ENCODE measurements around the gene PIK3C2G.
A peak's percentile ranks its signal among the peaks of the same experiment; 100 is the strongest.

PIK3C2G gene

GRCh38 chr12:18416412-18416811 is 155.1 kb downstream of the PIK3C2G start:
- no peak for DNase-seq (ENCODE audit: low spot score)

DNA sequence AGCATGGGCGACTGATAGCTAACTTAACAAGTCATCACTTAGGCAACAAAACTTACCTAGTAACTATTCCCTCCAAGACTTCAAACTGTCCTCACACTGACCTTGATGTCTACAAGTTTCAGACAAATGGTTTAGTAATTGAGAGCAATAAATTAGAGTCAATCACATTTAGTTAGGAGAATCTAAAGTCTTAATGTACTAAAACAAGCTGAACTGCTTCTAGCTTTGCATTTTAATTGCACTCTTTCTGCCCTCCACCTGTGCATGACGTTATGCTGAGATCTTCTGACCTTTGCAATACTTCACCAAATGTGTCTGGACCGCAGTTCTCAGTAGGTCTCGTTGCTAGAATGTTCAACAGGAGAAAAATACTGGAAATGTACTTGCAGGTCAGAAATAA is 158.0 kb downstream of the PIK3C2G start:
- DNase-seq (ENCODE audit: low spot score), result no peak

GRCh38 chr12:18421867-18422266 is 160.5 kb downstream of the PIK3C2G start:
- DNase-seq (ENCODE audit: low spot score), result no peak

DNA sequence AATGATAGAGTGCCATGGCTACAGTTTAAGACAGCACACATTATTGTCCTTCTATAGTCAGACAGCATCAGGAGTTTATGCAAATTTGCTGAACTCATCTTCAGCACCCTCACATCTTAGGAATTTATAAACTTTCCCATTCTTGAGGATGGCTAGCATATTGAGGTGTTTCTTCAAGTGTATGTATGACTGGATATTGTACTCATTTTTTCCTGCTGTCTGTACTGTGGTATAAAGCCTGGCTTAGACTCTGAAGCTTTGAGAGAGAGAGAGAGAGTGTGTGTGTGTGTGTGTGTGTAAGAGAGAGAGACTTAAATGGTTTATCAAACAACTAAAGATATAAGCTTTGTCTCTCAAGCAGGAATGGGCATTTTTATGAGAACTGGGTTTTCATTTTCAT is 161.6 kb downstream of the PIK3C2G start:
- DNase-seq (ENCODE audit: low spot score), result no peak

- DNase-seq (ENCODE audit: low spot score), result no peak
Observed at GRCh38 chr12:18424857-18425256, 163.5 kb downstream of the PIK3C2G start.

DNA sequence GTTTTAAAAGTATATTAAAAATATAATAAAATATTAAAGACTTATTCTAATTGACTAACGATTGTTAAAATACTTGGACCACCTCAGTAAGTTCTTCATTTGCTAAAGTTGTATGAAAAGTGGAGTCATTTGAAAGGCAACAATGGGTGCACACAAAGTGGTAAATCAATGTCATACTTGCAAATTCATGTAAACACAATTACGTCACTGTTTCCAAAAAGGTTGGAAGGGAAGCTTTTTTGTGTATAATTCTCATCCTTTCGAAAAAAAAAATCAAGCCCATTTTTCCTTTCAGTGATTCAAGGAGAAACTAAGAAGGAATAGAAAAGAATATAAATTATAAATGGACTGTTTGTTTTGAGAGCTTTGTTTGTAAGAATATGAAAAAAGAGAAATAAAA is 166.2 kb downstream of the PIK3C2G start:
- no peak for DNase-seq (ENCODE audit: low spot score)

DNA sequence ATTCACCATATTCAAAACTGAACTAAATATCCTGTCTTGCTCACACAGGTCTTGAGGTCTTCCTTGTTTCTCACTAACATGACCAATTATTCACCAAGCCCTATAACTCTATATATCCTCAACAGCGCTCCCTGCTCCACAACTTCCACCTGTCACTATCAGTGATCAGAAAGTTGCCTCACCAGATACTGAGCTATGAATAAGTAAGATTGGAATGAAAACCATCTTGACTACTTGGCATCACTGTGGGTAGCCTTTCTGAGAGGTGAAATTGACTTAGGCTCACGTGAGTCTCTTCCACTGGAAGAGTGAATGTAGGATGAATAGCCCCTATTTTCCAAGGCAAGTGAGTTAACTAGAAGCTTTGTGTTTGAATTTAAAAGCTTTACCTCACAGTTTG is 167.1 kb downstream of the PIK3C2G start:
- DNase-seq (ENCODE audit: low spot score), result no peak

DNA sequence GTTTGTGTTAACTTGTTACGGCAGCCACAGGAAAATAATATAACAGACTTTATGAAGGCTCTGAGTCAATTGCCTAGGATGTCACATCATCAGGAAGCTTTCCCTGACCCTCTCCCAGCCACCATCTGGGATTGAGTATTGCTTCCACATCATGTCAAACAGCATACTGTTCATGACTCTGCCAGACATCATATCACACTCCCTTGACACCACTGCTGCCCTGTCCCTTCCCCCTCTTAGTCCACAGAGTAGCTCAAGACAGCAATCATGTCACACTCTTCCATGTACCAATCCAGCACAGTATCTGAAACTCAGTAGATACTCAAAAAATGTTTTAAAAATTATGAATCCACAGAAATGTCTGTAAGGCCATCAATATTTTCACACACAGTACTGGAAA is 168.0 kb downstream of the PIK3C2G start:
- no peak for DNase-seq (ENCODE audit: low spot score)

GRCh38 chr12:18430425-18431048 is 169.2 kb downstream of the PIK3C2G start:
- peak; percentile 36 for DNase-seq (ENCODE audit: low spot score)

- no peak for DNase-seq (ENCODE audit: low spot score)
Observed at GRCh38 chr12:18431771-18432170, 170.5 kb downstream of the PIK3C2G start.

GRCh38 chr12:18432206-18432605 is 170.9 kb downstream of the PIK3C2G start:
- DNase-seq (ENCODE audit: low spot score), result no peak

DNA sequence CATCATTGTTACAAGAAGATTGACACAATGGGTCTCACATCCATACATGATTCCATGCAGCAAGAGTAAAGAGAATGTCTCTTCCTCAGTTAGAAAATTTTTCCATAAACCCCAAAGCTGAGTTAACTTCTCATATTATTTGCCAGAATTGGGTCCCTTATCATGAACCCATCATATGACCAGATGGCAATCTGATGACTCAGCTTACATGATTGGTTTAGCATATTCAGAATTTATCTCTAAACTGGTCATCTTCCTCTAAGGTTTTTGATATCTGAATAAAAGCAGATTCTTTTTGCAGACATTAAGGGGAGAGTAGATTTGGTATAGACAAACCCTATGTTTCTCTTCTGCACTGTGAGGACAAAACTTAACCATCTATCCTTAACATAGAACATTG is 174.9 kb downstream of the PIK3C2G start:
- DNase-seq (ENCODE audit: low spot score), result no peak

DNA sequence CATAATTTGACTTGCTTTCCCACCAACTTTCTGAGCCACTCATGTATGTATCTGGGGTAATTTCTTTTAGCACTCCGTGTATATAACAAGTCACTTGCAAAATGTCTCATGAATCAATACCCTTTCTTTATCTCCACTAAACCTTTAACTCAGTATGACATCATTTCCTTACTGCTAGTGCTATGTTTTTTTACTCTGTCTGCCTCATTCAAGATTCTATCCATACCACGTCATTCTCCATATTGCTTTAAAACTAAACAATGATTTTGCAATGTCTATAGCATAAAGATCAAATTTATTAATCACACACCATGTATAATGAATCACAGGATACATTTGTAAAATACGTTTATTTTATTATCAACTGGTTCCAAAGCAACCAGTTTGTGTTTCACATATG is 178.2 kb downstream of the PIK3C2G start:
- no peak for DNase-seq (ENCODE audit: low spot score)

- no peak for DNase-seq (ENCODE audit: low spot score)
Observed at GRCh38 chr12:18443768-18444437, 182.6 kb downstream of the PIK3C2G start.

DNA sequence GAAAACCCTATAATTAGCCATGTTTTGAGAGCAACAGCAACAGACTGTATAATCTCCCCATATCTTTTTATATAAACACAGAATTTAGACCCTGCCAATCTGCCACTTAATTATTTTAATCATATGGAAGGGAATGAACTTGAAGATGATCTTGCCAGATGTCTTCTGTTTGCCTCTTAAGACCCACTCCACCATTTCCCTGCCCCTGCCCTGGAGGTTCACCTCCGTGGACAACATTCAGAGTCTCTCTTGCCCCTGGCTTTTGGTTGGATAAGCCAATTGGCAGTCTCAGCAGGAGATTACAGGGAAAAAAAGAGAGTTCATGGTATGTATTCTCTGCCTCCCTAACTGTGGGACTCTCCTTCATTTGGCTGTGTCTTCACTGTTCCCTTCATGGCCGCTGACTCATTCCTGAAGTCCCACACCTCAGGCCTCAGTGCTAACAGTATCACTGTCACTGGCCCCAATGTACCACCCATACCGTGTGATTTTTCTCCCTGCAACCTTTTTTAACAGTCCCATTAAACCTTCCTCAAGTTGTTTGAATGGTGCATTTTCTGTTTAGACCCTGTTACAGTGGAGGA is 184.8 kb downstream of the PIK3C2G start:
- no peak for DNase-seq (ENCODE audit: low spot score)

DNA sequence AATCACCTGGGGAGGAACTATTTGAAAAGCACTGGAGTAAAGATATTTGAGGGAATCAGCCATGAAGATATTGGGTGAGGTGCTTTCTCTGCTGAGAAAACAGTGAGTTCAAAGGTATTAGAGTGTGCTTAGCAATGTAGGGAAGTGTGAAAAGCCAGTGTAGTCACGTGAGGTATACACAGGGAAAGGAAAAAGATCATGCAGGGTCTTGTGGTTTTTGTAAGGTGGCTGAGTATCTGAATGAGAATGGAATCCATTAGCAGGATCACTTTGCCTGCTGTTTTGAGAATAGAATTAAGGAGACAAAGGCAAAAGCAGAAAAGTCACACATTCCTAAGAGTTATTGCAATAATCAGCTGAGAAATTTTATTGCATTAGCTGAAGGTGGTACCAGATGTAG is 193.0 kb downstream of the PIK3C2G start:
- DNase-seq (ENCODE audit: low spot score), result no peak

- no peak for DNase-seq (ENCODE audit: low spot score)
Observed at GRCh38 chr12:18456344-18456743, 195.0 kb downstream of the PIK3C2G start.

DNA sequence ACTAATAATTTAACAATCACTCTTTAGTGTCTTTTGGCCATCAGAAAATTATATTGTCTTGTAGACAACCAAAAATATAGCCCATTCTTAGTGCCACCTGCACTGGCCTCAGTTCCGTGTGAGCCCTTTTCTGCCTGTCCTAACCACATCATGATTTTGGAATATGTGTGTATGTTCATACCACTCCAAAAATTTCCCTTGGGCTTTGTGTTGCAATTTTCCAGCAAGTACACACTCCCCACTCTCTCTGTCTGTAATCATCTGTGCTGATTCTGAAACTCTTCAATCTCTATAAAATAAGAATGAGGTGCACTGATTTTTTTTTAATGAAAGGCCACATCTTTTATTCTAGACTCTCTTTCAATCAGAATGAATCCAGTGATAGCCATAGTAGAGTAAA is 196.0 kb downstream of the PIK3C2G start:
- DNase-seq (ENCODE audit: low spot score), result no peak

- DNase-seq (ENCODE audit: low spot score), result no peak
Observed at GRCh38 chr12:18461758-18462157, 200.4 kb downstream of the PIK3C2G start.

DNA sequence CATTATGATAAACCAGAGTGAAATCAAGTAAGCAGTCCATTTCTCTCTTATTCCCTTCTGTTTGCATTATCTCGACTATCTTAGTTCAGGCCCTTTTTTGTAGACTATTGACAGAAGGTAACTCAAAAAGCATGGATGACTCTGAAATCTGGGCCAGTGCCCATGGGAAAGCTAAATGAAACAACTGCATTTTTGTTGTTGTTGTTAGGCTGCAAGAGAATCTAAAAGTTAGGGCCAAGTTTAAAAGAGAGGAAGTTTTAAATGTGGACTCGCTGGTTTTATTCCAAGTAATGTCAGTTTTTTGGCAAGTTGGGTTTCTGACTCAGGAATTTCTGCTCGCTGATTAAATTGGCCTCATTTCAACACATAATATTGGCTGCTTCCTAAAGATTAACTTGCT is 201.1 kb downstream of the PIK3C2G start:
- no peak for DNase-seq (ENCODE audit: low spot score)

GRCh38 chr12:18467620-18468245 is 206.4 kb downstream of the PIK3C2G start:
- DNase-seq (ENCODE audit: low spot score), result no peak

DNA sequence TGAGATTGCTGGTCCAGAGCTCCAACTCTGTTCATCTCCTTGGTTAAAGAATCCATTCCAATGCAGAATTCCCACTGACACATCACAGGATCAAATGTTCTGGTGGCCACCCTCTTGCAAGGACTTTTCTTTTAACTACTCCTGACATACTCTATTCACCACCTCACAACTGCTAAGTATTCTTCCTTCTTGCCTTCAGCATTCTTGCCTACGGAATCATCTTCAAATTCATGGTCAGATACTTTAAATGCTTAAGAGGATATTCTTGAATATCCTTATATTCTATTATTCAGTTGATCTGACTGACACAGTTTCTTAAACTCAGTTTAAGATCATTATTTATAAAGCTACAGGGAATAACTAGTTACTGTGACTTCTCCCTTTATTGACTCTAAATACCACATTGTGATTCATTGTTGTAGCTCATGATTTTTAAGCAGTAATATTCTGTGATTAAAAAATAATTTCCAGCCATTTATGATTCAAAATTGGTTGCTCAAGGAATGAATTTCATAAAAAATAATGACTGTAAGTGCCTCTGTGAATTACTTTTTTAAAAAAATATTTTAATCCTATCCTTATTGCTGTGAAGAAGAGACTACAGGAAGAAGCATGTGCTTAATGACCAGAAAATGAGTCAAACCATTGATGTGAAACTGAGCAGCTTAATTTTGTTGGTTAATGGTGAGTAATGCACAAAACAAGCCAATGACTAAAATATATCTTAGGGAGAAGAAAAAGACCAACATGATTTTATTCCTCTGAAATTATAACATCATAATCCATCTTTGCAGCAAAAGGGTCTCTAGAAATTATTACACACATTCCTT is 207.1 kb downstream of the PIK3C2G start:
- DNase-seq (ENCODE audit: low spot score), result no peak
